Measurements from ENCODE around the gene FOXF1.

The FOXF1 gene

DNA sequence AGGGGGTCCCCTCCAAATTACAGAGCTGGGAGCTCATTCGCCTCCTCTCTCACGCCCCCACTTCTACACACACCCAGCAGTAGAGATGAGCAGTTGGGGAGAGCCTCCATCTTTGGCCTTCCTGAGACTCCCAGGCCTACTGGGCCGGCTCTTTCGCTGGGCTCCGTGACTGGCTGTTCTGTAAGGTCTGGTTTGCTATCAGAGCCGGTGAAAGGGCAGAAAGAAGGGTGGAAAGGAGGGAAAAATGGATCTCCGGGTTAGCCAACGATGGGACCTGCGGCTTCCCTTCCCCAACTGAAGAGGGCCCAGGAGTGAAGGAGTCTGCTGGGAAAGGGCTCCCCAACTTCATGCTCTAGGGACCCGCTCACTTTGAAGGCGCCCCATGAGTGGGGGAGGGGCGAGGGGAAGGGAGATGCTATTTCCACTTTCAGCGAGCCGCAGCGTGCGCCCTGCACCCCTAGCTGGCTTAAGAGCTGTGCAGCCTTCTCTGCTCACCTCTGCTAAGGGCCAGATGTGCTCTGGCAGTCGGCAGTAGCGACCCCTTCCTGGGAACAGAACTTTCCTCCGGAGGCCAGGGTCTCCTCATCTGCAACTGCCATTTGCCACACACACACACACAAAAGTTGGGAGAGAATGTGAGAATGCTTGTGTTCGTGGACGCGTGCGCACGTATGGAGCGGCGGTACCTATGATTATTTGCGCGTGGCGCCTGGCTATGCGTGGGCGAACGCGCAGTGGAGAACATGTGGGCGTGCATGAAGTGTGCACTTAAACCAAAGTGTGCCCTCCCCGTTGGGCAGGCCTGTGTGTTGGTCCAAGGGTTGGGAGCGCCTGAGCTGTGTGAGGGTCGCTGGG lies 2.9 kb upstream of the FOXF1 start:
- TF ChIP-seq, protein P1, sequence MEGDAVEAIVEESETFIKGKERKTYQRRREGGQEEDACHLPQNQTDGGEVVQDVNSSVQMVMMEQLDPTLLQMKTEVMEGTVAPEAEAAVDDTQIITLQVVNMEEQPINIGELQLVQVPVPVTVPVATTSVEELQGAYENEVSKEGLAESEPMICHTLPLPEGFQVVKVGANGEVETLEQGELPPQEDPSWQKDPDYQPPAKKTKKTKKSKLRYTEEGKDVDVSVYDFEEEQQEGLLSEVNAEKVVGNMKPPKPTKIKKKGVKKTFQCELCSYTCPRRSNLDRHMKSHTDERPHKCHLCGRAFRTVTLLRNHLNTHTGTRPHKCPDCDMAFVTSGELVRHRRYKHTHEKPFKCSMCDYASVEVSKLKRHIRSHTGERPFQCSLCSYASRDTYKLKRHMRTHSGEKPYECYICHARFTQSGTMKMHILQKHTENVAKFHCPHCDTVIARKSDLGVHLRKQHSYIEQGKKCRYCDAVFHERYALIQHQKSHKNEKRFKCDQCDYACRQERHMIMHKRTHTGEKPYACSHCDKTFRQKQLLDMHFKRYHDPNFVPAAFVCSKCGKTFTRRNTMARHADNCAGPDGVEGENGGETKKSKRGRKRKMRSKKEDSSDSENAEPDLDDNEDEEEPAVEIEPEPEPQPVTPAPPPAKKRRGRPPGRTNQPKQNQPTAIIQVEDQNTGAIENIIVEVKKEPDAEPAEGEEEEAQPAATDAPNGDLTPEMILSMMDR (IDR thresholded peaks at IDR 0.05; ENCODE audit: low read depth, low read length), result no peak
- no peak for DNase-seq (ENCODE audit: low read depth, low spot score)
- peak overlapping the region; percentile 20 for H3K4me3 ChIP-seq (ENCODE audit: low read depth, low read length)
- in situ Hi-C loops (cut with HindIII; ENCODE audit: low sequenced_read_pairs), result no loop called here

DNA sequence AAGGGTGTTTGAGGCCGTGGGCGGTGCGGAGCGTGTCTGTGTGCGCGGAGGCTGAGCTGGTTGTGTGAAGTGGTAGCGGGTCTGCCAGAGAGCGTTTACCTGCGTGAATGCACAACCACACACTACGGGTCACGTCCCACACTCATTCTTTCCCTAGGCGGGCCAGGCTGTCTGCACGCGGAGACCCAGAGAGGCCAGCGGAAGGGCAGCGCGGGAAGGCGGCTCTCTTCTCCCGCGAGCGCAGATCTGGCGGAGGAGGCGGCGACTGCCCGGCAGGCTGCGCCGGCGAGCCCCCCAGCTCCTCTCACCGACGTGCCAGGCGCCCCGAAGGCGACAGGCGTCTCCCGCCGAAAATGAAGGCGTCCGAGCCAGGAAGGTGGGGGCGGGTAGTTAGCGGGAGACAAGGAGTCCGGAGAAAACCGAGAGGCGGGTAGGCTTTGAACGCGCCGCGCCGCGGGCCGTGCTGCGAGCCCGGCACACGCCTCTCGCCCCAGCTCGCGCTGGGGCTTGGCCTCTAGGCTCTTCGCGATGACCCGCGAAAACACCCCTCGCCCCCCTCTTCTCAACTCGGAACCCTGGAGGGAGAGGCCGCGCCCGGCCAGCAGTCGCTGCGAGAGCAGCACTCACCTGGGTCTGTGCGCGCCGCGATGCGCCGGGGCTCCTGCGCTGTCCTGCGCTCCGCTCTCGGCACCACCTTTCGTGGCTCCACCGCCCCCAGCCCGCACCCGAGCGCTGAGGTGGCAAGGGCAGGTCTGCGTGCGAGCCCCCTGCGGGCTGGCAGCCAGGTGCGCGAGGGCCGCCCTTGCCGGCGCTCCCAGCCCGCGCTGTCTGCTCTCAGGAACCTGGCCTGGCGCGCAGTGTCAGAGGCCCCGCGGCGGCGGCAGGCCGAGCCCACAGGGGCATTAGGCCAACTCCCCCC lies 2.0 kb upstream of the FOXF1 start:
- peak overlapping the region; percentile 36 for H3K4me3 ChIP-seq (ENCODE audit: low read depth, low read length)
- TF ChIP-seq, protein P1 (IDR thresholded peaks at IDR 0.05; ENCODE audit: low read depth, low read length), result no peak
- DNase-seq (ENCODE audit: low read depth, low spot score), result no peak
- in situ Hi-C loops (cut with HindIII; ENCODE audit: low sequenced_read_pairs), result no loop called here

DNA sequence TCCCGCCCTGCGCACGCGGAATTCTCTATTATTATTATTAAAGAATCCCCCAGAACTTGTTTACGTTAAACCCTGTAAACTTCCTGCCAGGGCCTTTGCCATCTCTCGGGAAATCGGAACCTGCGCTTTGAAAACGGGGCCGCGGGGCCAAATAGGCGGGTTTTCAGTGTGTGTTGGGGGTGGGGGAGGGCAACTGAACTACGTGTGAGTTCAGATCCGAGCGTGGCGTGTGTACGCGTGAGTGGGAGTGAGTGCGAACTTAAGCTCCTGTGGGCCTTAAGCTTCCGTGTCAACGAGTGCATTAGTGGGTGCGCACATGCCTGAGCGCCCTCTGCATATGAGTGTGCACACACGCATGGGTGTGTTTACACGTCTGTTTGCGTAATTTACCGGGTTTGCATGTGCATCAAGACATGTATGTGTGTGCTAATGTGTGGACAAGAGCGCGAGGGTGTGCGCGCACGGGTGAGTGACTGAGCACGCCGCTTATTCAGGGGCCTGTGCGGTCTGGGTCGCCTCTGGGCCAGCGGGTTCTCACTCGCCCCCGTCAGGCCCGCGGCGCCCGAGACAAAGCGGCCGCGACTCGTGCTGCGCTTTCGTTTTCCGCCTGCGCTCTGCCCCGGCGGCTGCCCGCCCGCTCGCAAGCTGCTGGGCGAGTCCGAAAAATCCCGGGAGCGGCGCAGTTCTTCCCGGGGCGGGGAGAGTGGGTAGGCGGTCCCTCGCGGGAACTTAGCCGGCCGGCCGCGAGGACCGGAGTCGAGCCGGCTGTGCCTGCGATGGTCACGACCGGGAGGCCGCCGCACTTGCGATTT lies 1.2 kb upstream of the FOXF1 start:
- peak; percentile 78 for DNase-seq (ENCODE audit: low read depth, low spot score)
- TF ChIP-seq, protein P1 (IDR thresholded peaks at IDR 0.05; ENCODE audit: low read depth, low read length), result peak; percentile 3
- in situ Hi-C loops (cut with HindIII; ENCODE audit: low sequenced_read_pairs), result no loop called here
- H3K4me3 ChIP-seq (ENCODE audit: low read depth, low read length), result peak overlapping the region; percentile 36

DNA sequence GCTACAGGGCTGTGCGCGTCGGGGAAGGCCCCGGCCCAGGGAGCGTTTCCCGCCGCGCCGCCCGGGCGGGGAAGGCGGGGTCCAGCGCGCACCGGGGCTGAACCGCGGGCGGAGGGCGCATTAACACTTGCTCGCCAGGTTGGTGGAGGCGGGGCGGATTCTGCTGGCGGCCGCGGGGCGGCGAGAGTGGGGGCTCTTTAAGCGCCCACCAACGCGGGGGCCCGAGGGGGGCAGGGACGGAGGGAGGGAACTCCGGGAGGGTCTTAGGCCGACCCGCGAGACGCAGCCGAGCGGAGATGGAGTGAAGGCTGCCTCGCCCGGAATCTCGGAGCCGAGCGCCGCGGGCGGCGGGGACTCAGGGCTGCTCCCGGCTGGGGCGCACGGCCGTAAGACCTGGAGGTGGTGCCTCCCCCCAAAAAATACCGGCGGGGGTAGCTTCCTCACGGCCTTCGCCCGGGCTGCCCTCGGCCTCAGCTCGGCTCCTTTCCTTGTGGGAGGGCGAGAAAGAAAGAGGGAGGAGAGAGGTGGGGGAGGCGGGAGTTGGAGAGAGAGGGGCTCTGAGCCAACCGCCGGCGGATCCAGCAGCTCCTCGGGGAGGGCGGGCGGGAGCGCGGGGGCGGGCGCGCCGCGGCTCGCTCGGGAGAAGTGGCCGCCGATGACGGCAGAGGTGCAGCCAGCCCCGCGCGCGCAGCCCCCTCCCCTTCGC lies 415 bp upstream of the FOXF1 start:
- DNase-seq (ENCODE audit: low read depth, low spot score), result peak; percentile 87
- H3K4me3 ChIP-seq (ENCODE audit: low read depth, low read length), result peak overlapping the region; percentile 45
- in situ Hi-C loops (cut with HindIII; ENCODE audit: low sequenced_read_pairs), result no loop called here
- TF ChIP-seq, protein P1 (IDR thresholded peaks at IDR 0.05; ENCODE audit: low read depth, low read length), result no peak

DNA sequence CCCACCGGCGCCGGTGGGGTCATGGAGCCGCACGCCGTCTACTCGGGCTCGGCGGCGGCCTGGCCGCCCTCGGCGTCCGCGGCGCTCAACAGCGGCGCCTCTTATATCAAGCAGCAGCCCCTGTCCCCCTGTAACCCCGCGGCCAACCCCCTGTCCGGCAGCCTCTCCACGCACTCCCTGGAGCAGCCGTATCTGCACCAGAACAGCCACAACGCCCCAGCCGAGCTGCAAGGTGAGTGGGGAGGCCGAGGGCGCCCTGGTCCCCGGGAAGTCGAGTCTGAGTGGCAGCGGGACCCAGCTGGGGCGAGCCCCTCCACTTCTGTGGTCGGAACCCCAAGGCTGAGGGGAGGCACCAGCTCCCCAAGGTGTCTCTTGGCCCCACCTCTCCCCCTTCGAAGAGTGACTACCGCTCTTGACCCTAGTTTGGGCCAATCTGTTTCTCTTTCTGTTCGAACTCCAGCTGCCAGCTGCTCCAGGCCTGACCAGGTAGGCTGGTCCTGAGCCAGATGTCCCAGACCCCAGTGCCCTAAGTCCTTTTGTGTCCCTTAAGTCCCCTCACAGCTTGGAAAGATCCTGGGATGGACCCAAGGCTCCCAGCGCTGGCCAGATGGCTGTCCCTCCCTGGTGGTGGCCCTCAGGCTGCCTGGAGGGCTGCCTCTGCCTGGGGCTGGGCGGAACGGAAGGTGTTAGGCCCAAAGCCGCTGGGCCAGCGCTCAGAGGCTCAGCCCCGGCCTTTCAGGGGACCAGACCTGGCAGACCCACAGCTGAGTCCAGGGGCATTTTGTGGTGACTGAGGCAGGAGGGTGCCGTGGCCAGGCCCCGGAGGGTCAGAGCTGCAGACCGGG lies 1.2 kb downstream of the FOXF1 start:
- in situ Hi-C loops (cut with HindIII; ENCODE audit: low sequenced_read_pairs), result no loop called here
- H3K4me3 ChIP-seq (ENCODE audit: low read depth, low read length), result peak overlapping the region; percentile 60
- DNase-seq (ENCODE audit: low read depth, low spot score), result no peak
- TF ChIP-seq, protein P1 (IDR thresholded peaks at IDR 0.05; ENCODE audit: low read depth, low read length), result no peak
